GM19328 (cell line): ENCODE data around the gene SAMD10.
"Not testable (repeated sequence)": the region's sequence is repeated elsewhere in the genome, so short reads cannot be mapped to it uniquely, and the experiment has no call there.

ENCODE experiments used
- ATAC-seq: cut with Tn5 transposase; IDR thresholded peaks from one replicate; pipeline ENCODE4 v1.9.1; 2021; ENCODE audit warnings: mild to moderate bottlenecking, moderate library complexity; ENCODE audit not compliant: unreplicated experiment

SAMD10 gene

GRCh38 chr20:63942969-63943807 lies 36.3 kb downstream of the SAMD10 start:
- no peak for ATAC-seq

- no peak for ATAC-seq
These were observed 37.0 kb downstream of the SAMD10 start for GRCh38 chr20:63942250-63942951.

- ATAC-seq, result no peak
These were observed 38.0 kb downstream of the SAMD10 start for GRCh38 chr20:63941282-63942081.

GRCh38 chr20:63940472-63941266 lies 38.8 kb downstream of the SAMD10 start:
- no peak for ATAC-seq

DNA sequence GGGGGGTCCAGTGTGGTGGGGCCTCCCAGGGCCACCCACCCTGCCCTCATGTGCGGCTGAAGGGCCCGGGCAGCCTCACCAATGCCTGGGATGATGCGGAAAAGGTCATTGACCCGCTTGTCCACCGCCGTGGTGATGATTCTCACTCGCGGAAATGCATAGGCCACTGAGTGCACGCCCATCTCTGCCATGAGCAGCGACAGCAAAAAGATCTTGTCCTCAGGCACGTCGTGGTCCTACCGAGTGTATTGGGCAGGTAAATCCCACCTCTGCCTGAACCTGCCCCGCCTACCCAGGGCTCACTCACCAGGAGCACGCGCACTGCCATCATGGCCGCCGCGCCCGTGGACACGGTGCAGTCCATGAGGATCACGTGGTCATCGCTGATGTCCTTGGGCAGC lies 39.4 kb downstream of the SAMD10 start:
- ATAC-seq, result no peak

DNA sequence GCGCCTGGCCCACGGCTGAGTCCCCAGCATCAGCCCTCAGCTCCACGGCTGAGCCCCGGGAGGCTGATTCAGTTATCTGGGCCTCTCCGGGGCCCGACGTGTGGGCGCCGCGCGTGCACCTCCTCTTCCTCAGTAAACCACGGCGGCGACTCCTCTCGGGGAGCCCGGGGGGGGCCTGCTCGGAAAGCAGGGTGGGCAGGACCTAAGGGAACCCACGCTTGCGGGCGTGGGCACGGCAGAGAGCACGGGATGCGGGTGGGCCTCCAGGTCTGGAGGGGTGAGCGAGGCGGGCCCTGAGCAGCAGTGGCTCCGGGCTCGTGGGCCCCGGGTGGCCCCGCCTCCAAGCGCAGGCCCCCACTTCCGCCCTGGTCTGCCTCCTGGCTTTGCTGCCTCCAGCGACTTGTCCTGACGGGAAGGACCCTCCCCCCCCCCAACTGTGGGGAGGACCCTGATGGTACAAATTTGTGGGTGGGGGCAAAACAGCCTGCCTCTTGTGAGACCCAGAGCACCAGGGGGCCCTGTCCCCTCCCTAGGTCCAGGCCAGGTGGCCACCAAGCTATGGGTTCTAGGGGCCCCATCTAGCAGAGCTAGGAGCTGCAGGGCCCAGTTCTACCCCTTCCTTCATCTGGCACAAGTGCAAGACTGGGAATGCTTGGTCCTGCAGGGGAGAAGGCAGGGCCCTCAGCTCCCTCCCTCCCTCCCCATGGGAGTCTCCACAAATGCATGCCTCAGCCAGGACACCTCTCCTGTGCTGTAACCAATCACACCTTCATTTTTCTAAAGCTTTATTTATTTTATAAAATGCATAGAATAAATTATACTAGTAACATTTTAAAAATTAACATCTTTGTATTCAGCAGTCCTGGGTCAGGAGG lies 40.1 kb downstream of the SAMD10 start:
- no peak for ATAC-seq

- ATAC-seq, result no peak
These were observed 41.8 kb downstream of the SAMD10 start for GRCh38 chr20:63937596-63937995.

DNA sequence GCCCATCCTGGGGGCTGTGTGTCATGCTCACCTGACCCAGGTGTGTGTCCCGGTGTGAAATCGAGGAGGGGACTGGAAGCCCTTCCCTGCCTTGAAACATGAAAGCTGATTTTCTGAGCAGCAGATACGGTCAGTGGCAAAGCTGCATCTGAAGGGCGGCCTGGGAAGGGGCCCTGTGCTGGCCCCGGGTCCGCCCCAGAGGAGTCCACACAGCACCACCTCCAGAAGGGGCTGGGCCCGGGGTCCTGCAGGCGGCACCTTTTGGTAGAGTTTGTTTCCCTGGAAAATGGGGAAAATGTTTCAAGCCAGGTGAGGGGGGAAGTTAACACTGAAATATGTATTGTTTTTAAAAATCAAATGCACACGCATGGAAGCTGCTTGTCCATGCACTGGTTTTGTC lies 44.0 kb downstream of the SAMD10 start:
- ATAC-seq, result no peak

- no peak for ATAC-seq
These were observed 45.0 kb downstream of the SAMD10 start for GRCh38 chr20:63934271-63935068.

DNA sequence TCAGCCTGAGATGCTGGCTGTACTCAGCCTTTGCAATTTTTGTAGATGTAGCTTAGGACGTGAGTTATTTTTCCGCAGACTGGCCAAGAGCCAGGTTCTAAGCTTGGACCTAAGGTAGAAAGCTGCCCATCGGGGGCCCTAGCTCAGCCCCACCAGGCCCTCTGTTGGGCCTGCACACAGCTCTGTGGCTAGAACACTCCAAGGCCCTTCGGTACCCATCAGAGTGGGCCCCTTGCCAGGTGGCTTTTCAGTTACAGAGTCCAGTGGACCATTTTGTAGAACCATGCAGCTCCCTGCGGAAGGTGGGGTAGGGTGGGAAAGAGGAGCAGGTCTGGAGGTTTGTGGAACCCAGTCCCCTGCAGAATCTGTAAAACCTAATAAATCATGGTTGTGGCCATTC lies 45.8 kb downstream of the SAMD10 start:
- ATAC-seq, result no peak

DNA sequence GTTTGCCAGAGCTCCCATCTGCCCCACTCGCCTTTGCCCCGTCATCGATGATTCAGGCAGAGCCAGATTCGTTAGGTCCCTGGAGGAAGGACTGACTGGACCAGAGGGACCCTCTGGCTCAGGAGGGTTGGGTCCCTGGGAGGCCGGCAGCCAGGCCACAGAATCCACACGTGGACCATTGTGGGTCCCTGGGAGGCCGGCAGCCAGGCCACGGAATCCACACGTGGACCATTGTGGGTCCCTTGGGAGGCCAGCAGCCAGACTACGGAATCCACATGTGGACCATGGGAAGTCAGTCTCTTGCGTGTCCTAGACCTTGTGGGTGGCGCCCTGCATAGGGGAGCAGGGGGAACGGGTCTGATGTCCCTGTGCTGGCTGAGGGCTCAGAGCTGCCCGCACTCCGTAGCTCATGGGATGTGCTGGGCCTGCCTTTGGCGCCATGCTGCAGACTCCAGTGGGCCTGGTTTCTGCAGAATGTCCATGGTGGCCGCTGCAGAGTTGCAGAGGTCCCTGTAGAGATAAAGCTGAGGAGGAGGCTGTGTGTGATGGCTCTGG lies 46.8 kb downstream of the SAMD10 start:
- no peak for ATAC-seq

GRCh38 chr20:63931735-63932134 lies 47.7 kb downstream of the SAMD10 start:
- ATAC-seq, result no peak

DNA sequence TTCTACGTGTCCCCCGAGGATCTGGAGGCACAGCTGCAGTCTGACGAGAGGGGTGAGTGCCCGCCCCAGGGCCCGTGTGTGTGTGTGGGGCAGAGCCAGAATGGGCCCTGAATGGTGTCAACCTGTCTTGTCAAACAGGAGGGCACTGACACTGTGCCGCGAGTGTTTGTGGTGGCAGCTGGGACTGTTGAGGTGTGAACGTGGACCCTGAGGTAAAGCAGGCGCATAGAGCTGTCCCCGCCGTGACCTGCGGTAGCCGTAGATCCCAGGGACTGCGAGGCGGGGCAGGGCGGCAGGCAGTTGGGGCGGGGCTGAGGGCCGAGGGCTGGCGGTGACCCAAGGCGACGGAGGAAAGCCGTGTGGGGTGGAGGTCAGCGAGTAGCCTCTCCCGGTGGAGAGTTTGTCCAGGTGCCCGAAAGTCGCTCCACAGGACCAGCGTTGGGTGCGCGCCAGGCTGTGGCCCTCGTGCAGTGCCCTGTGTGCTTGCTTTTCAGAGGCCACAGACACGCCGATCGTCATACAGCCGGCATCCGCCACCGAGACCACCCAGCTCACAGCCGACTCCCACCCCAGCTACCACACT lies 48.4 kb downstream of the SAMD10 start:
- no peak for ATAC-seq

DNA sequence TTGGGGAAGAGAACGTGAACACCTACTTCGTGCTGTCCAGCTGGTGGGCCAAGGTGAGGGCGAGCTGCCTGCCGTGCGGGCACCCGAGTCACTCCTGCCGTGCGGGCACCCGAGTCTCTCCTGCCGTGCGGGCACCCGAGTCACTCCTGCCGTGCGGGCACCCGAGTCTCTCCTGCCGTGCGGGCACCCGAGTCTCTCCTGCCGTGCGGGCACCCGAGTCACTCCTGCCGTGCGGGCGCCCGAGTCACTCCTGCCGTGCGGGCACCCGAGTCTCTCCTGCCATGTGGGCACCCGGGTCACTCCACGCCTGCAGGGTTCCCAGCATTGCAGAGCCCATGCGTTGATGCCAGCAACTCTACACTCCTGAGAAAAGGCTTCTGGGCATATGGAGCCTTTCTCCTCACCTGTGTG lies 50.0 kb downstream of the SAMD10 start:
- not testable (repeated sequence) for ATAC-seq

- ATAC-seq, result no peak
These were observed 50.4 kb downstream of the SAMD10 start for GRCh38 chr20:63929071-63929470.

GRCh38 chr20:63926298-63926697 lies 53.1 kb downstream of the SAMD10 start:
- no peak for ATAC-seq

DNA sequence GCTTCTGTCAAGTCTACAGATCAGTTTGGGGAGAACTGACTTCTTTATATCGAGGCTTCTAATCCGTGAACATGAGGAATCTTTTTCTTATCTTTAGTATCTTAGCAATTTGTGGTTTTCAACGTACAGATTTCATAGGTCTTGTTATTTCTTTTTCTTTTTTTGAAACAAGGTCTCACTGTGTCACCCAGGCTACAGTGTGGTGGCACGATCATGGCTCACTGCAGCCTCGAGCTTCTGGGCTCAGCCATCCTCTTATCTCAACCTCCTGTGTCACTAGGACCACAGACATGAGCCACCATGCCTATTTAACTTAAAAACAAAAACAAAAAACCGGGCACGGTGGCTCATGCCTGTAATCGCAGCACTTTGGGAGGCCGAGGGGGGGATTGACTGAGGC lies 55.2 kb downstream of the SAMD10 start:
- ATAC-seq, result no peak
